Measurements from ENCODE around the gene HDGFL3. TPM values are rescaled to one million over a fixed set of nuclear protein-coding genes. Genes with fewer than 3 reads are reported as not detected.
A peak's percentile ranks its signal among the peaks of the same experiment; 100 is the strongest.

HDGFL3 gene
- total and polyA plus RNA-seq, 4 experiments from 2014 or later, result 1.7 to 6.5 (median 3.3) TPM

GRCh38 chr15:83110381-83110780 is 97.2 kb downstream of the HDGFL3 start:
- intact Hi-C loops (cut with micrococcal nuclease), result no loop called here
- Mint-ChIP-seq H3K36me3 (no peaks in the 10 kb centered on the region), H3K27me3 (peaks cover 30 to 41% of the 10 kb centered on the region in 2 donors), H3K4me1 (peaks cover 6 to 23% (median 12%) of the 10 kb centered on the region in 4 donors), H3K4me3 (no peak overlapping the region), H3K9me3 (peaks cover 0 to 3% (median 0%) of the 10 kb centered on the region in 8 donors), H3K27ac (peak overlapping the region in 1 of 7 donors; percentile 51)
- Histone ChIP-seq H3K4me3 (ENCODE audit: low read length in 2 of 2) (no peak overlapping the region), H3K4me1 (ENCODE audit: insufficient read depth, low read length) (peaks cover 11% of the 10 kb centered on the region), H3K27ac (ENCODE audit: low read depth, low read length) (no peak overlapping the region), H3K27me3 (ENCODE audit: insufficient read depth, low read length) (peaks cover 11% of the 10 kb centered on the region), H3K36me3 (ENCODE audit: insufficient read depth, low read length) (no peaks in the 10 kb centered on the region), H3K9me3 (ENCODE audit: control insufficient read depth in 1 of 2, low read length in 2 of 2) (no peaks in the 10 kb centered on the region)
- no peak for DNase-seq
- POLR2A ChIA-PET (ENCODE audit: partially characterized antibody), result no interaction called here
- CTCF ChIA-PET (ENCODE audit: partially characterized antibody), result no interaction called here

GRCh38 chr15:83109532-83109931 is 98.1 kb downstream of the HDGFL3 start:
- Mint-ChIP-seq H3K9me3 (peaks cover 0 to 3% (median 0%) of the 10 kb centered on the region in 8 donors), H3K27ac (no peak overlapping the region), H3K27me3 (peaks cover 31 to 42% of the 10 kb centered on the region in 2 donors), H3K4me1 (peaks cover 6 to 25% (median 12%) of the 10 kb centered on the region in 4 donors), H3K36me3 (no peaks in the 10 kb centered on the region), H3K4me3 (peak overlapping the region in 3 of 8 donors; percentile 2 to 46 (median 16))
- POLR2A ChIA-PET (ENCODE audit: partially characterized antibody), result no interaction called here
- no peak overlapping the region for H3K27ac ChIP-seq (ENCODE audit: low read depth, low read length)
- CTCF ChIA-PET (ENCODE audit: partially characterized antibody), result no interaction called here
- DNase-seq, result no peak
- intact Hi-C loops (cut with micrococcal nuclease), result no loop called here
- H3K9me3 ChIP-seq (ENCODE audit: control insufficient read depth in 1 of 2, low read length in 2 of 2), result no peaks in the 10 kb centered on the region
- H3K4me1 ChIP-seq (ENCODE audit: insufficient read depth, low read length), result peaks cover 11% of the 10 kb centered on the region
- H3K36me3 ChIP-seq (ENCODE audit: insufficient read depth, low read length), result no peaks in the 10 kb centered on the region
- H3K27me3 ChIP-seq (ENCODE audit: insufficient read depth, low read length), result peaks cover 11% of the 10 kb centered on the region
- H3K4me3 ChIP-seq (ENCODE audit: low read length in 2 of 2), result no peak overlapping the region

GRCh38 chr15:83108266-83109219 is 99.1 kb downstream of the HDGFL3 start:
- Mint-ChIP-seq H3K27me3 (peaks cover 39 to 50% of the 10 kb centered on the region in 2 donors), H3K9me3 (peaks cover 0 to 3% (median 0%) of the 10 kb centered on the region in 8 donors), H3K4me1 (peaks cover 6 to 25% (median 15%) of the 10 kb centered on the region in 4 donors), H3K36me3 (no peaks in the 10 kb centered on the region), H3K4me3 (peak overlapping the region; percentile 37 to 78 (median 66)), H3K27ac (no peak overlapping the region)
- Histone ChIP-seq H3K4me3 (ENCODE audit: low read length in 2 of 2) (no peak overlapping the region), H3K9me3 (ENCODE audit: control insufficient read depth in 1 of 2, low read length in 2 of 2) (no peaks in the 10 kb centered on the region), H3K27me3 (ENCODE audit: insufficient read depth, low read length) (peaks cover 11% of the 10 kb centered on the region), H3K4me1 (ENCODE audit: insufficient read depth, low read length) (peaks cover 11% of the 10 kb centered on the region), H3K27ac (ENCODE audit: low read depth, low read length) (no peak overlapping the region), H3K36me3 (ENCODE audit: insufficient read depth, low read length) (no peaks in the 10 kb centered on the region)
- no peak for DNase-seq
- intact Hi-C loops (cut with micrococcal nuclease), result no loop called here
- ChIA-PET CTCF (ENCODE audit: partially characterized antibody) (no interaction called here), POLR2A (ENCODE audit: partially characterized antibody) (no interaction called here)

- Histone ChIP-seq H3K27ac (ENCODE audit: low read depth, low read length) (no peak overlapping the region), H3K4me1 (ENCODE audit: insufficient read depth, low read length) (peaks cover 11% of the 10 kb centered on the region), H3K4me3 (ENCODE audit: low read length in 2 of 2) (no peak overlapping the region), H3K27me3 (ENCODE audit: insufficient read depth, low read length) (peaks cover 11% of the 10 kb centered on the region), H3K36me3 (ENCODE audit: insufficient read depth, low read length) (no peaks in the 10 kb centered on the region), H3K9me3 (ENCODE audit: control insufficient read depth in 1 of 2, low read length in 2 of 2) (no peaks in the 10 kb centered on the region)
- DNase-seq, result no peak
- Mint-ChIP-seq H3K27ac (no peak overlapping the region), H3K27me3 (peaks cover 39 to 50% of the 10 kb centered on the region in 2 donors), H3K4me1 (peaks cover 6 to 25% (median 15%) of the 10 kb centered on the region in 4 donors), H3K4me3 (peak overlapping the region in 6 of 8 donors; percentile 58 to 78 (median 68)), H3K9me3 (peaks cover 0 to 3% (median 0%) of the 10 kb centered on the region in 8 donors), H3K36me3 (no peaks in the 10 kb centered on the region)
- intact Hi-C loops (cut with micrococcal nuclease), result no loop called here
- CTCF ChIA-PET (ENCODE audit: partially characterized antibody), result no interaction called here
- POLR2A ChIA-PET (ENCODE audit: partially characterized antibody), result no interaction called here
Measured at GRCh38 chr15:83107841-83108181, 99.8 kb downstream of the HDGFL3 start.

GRCh38 chr15:83106994-83107840 is 100.4 kb downstream of the HDGFL3 start, which contains the start of gene TM6SF1:
Gene TM6SF1 (plus strand): TSS chr15:83107645. CDS start chr15:83107681, 36 bp downstream.
- H3K36me3 Mint-ChIP-seq, result no peaks in the 10 kb centered on the region
- Histone ChIP-seq H3K27me3 (ENCODE audit: insufficient read depth, low read length) (peaks cover 11% of the 10 kb centered on the region), H3K9me3 (ENCODE audit: control insufficient read depth in 1 of 2, low read length in 2 of 2) (no peaks in the 10 kb centered on the region), H3K27ac (ENCODE audit: low read depth, low read length) (no peak within 1 kb of the TSS), H3K4me1 (ENCODE audit: insufficient read depth, low read length) (peaks cover 11% of the 10 kb centered on the region), H3K4me3 (ENCODE audit: low read length in 2 of 2) (no peak within 1 kb of the TSS), H3K36me3 (ENCODE audit: insufficient read depth, low read length) (no peaks in the 10 kb centered on the region)
- H3K4me3 Mint-ChIP-seq, result peak within 1 kb of the TSS; percentile 37 to 80 (median 71)
- H3K27me3 Mint-ChIP-seq, result peaks cover 41 to 54% of the 10 kb centered on the region in 2 donors
- ChIA-PET CTCF (ENCODE audit: partially characterized antibody) (no interaction called here), POLR2A (ENCODE audit: partially characterized antibody) (no interaction called here)
- H3K9me3 Mint-ChIP-seq, result peaks cover 0 to 3% (median 0%) of the 10 kb centered on the region in 8 donors
- peak in 2 of 5 donors; percentile 0 to 6 for DNase-seq
- H3K27ac Mint-ChIP-seq, result peak within 1 kb of the TSS in 1 of 7 donors; percentile 25
- intact Hi-C loops (cut with micrococcal nuclease), result no loop called here
- H3K4me1 Mint-ChIP-seq, result peaks cover 6 to 25% (median 15%) of the 10 kb centered on the region in 4 donors

GRCh38 chr15:83105440-83105839 is 102.2 kb downstream of the HDGFL3 start:
- CTCF ChIA-PET (ENCODE audit: partially characterized antibody), result no interaction called here
- Mint-ChIP-seq H3K9me3 (peaks cover 0 to 2% (median 0%) of the 10 kb centered on the region in 8 donors), H3K36me3 (no peaks in the 10 kb centered on the region), H3K4me1 (peaks cover 6 to 25% (median 15%) of the 10 kb centered on the region in 4 donors), H3K27me3 (peaks cover 41 to 57% of the 10 kb centered on the region in 2 donors), H3K27ac (no peak overlapping the region), H3K4me3 (peak overlapping the region in 5 of 8 donors; percentile 43 to 74 (median 62))
- intact Hi-C loops (cut with micrococcal nuclease), result no loop called here
- Histone ChIP-seq H3K4me3 (ENCODE audit: low read length in 2 of 2) (no peak overlapping the region), H3K9me3 (ENCODE audit: control insufficient read depth in 1 of 2, low read length in 2 of 2) (no peaks in the 10 kb centered on the region), H3K4me1 (ENCODE audit: insufficient read depth, low read length) (peaks cover 11% of the 10 kb centered on the region), H3K36me3 (ENCODE audit: insufficient read depth, low read length) (no peaks in the 10 kb centered on the region), H3K27me3 (ENCODE audit: insufficient read depth, low read length) (peaks cover 11% of the 10 kb centered on the region), H3K27ac (ENCODE audit: low read depth, low read length) (no peak overlapping the region)
- POLR2A ChIA-PET (ENCODE audit: partially characterized antibody), result no interaction called here
- DNase-seq, result no peak

- Histone ChIP-seq H3K36me3 (ENCODE audit: insufficient read depth, low read length) (no peaks in the 10 kb centered on the region), H3K4me1 (ENCODE audit: insufficient read depth, low read length) (peaks cover 11% of the 10 kb centered on the region), H3K27me3 (ENCODE audit: insufficient read depth, low read length) (peaks cover 11% of the 10 kb centered on the region), H3K9me3 (ENCODE audit: control insufficient read depth in 1 of 2, low read length in 2 of 2) (no peaks in the 10 kb centered on the region), H3K4me3 (ENCODE audit: low read length in 2 of 2) (no peak overlapping the region), H3K27ac (ENCODE audit: low read depth, low read length) (no peak overlapping the region)
- DNase-seq, result no peak
- intact Hi-C loops (cut with micrococcal nuclease), result no loop called here
- H3K4me1 Mint-ChIP-seq, result peaks cover 5 to 23% (median 14%) of the 10 kb centered on the region in 4 donors
- no peak overlapping the region for H3K4me3 Mint-ChIP-seq
- H3K9me3 Mint-ChIP-seq, result peaks cover 0 to 2% (median 0%) of the 10 kb centered on the region in 8 donors
- ChIA-PET CTCF (ENCODE audit: partially characterized antibody) (no interaction called here), POLR2A (ENCODE audit: partially characterized antibody) (no interaction called here)
- H3K27me3 Mint-ChIP-seq, result peaks cover 33 to 50% of the 10 kb centered on the region in 2 donors
- H3K27ac Mint-ChIP-seq, result no peak overlapping the region
- H3K36me3 Mint-ChIP-seq, result no peaks in the 10 kb centered on the region
Measured at GRCh38 chr15:83104141-83104540, 103.5 kb downstream of the HDGFL3 start.

Measured in CD4-positive, alpha-beta memory T cell (primary cell).